Large intestine (tissue), 3 donors: ENCODE data around the gene ARHGAP26. TPM values are rescaled to one million over a fixed set of nuclear protein-coding genes. Genes with fewer than 3 reads are reported as not detected.

ENCODE experiments used
- DNase-seq, 2 donors: peaks; one replicate each; pipeline versions ENCODE4 v3.0.0 to v3.0.0-alpha.2; 2013
- H3K27ac ChIP-seq: one replicate; pipeline ENCODE4 v1.5.1; 2013; ENCODE audit warnings: low read length
- H3K27me3 ChIP-seq: 2 replicates; pipeline ENCODE4 v1.6.1; 2013; ENCODE audit warnings: low read length; ENCODE audit not compliant: control insufficient read depth, insufficient read depth
- H3K36me3 ChIP-seq: 2 replicates; pipeline ENCODE4 v1.6.1; 2013; ENCODE audit warnings: low read length; ENCODE audit not compliant: control insufficient read depth, insufficient read depth
- H3K4me1 ChIP-seq: one replicate; pipeline ENCODE4 v1.6.1; 2013; ENCODE audit warnings: low read length; ENCODE audit not compliant: control insufficient read depth, insufficient read depth
- H3K4me3 ChIP-seq: one replicate; pipeline ENCODE4 v1.5.1; 2013; ENCODE audit warnings: low read length
- H3K9me3 ChIP-seq: one replicate; pipeline ENCODE4 v1.6.1; 2013; ENCODE audit warnings: mild to moderate bottlenecking, low read depth, low read length, moderate library complexity; ENCODE audit not compliant: control insufficient read depth
- WGBS: methylation state at CpG from one replicate; pipeline ENCODE4 v1.1.5; 2013; ENCODE audit warnings: low lambda C conversion rate; ENCODE audit not compliant: insufficient coverage; 5-methylcytosine and 5-hydroxymethylcytosine counted together
- polyA plus RNA-seq: library from polyadenylated mRNA; unstranded; fragments of 120-200 nt; gene quantifications from one replicate; pipeline ENCODE4 v1.2.1, GENCODE V29; 2013

Gene ARHGAP26
- polyA plus RNA-seq, 1 donor: 31.8 TPM

- H3K27ac ChIP-seq: no peak overlapping the region
- H3K9me3 ChIP-seq: no peaks in the 10 kb centered on the region
- H3K4me3 ChIP-seq: no peak overlapping the region
- no peak for DNase-seq
- no peaks in the 10 kb centered on the region for H3K36me3 ChIP-seq
- no peaks in the 10 kb centered on the region for H3K27me3 ChIP-seq
- no peaks in the 10 kb centered on the region for H3K4me1 ChIP-seq
- no CpG with 5 or more reads among the region's 10 CpGs for WGBS
These were observed 467.5 kb downstream of the ARHGAP26 start for GRCh38 chr5:143237664-143238063.

DNA sequence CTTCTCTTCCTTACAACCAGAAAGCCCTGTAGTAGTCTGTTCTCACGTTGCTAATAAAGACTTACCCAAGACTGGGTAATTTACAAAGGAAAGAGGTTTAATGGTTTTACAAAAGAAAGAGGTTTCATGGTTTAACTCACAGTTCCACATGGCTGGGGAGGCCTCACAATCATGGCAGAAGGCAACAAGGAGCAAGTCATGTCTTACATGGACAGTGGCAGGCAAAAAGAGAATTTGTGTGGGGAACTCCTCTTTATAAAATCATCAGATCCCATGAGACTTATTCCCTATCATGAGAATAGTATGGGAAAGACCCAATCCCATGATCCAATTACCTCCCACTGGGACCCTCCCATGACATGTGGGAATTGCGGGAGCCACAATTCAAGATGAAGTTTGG is 468.4 kb downstream of the ARHGAP26 start:
- H3K9me3 ChIP-seq: no peaks in the 10 kb centered on the region
- H3K4me3 ChIP-seq: no peak overlapping the region
- H3K27ac ChIP-seq: no peak overlapping the region
- WGBS: 100% methylated on average over 1 of the region's 2 CpGs
- H3K4me1 ChIP-seq: no peaks in the 10 kb centered on the region
- no peak for DNase-seq
- no peaks in the 10 kb centered on the region for H3K36me3 ChIP-seq
- no peaks in the 10 kb centered on the region for H3K27me3 ChIP-seq

GRCh38 chr5:143239882-143240518 is 469.8 kb downstream of the ARHGAP26 start:
- H3K27me3 ChIP-seq: no peaks in the 10 kb centered on the region
- WGBS: no CpG with 5 or more reads among the region's 5 CpGs
- no peak overlapping the region for H3K4me3 ChIP-seq
- H3K27ac ChIP-seq: no peak overlapping the region
- DNase-seq: no peak
- no peaks in the 10 kb centered on the region for H3K36me3 ChIP-seq
- H3K4me1 ChIP-seq: no peaks in the 10 kb centered on the region
- peaks cover 2% of the 10 kb centered on the region for H3K9me3 ChIP-seq

- Histone ChIP-seq H3K27me3 (no peaks in the 10 kb centered on the region), H3K4me1 (no peaks in the 10 kb centered on the region), H3K27ac (no peak overlapping the region), H3K9me3 (peaks cover 4% of the 10 kb centered on the region), H3K4me3 (no peak overlapping the region), H3K36me3 (no peaks in the 10 kb centered on the region)
- DNase-seq: no peak
- 50% methylated on average over 1 of the region's 1 CpG for WGBS
These were observed 471.7 kb downstream of the ARHGAP26 start for GRCh38 chr5:143241892-143242291.

DNA sequence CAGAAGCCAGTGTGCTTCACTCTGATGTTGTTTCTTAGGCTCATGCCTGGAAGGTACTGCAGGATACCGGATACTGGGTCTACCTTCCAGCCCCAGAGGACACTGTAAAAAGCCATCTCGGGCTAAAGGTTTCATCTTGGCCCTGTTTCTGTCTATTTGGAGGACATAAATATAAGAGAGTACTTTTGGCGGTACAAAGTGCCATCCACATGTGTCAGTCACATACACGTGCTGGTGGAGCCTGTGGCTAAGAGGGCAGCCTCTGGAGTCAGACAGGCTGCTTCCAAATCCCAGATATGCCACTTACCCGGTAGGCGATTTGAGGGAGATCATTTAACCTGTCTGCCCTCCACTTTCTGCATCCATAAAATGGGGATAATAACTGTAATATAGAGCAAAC is 472.9 kb downstream of the ARHGAP26 start:
- Histone ChIP-seq H3K9me3 (peaks cover 10% of the 10 kb centered on the region), H3K27ac (no peak overlapping the region), H3K36me3 (no peaks in the 10 kb centered on the region), H3K4me1 (no peaks in the 10 kb centered on the region), H3K4me3 (no peak overlapping the region), H3K27me3 (no peaks in the 10 kb centered on the region)
- DNase-seq: no peak
- WGBS: no CpG with 5 or more reads among the region's 6 CpGs

DNA sequence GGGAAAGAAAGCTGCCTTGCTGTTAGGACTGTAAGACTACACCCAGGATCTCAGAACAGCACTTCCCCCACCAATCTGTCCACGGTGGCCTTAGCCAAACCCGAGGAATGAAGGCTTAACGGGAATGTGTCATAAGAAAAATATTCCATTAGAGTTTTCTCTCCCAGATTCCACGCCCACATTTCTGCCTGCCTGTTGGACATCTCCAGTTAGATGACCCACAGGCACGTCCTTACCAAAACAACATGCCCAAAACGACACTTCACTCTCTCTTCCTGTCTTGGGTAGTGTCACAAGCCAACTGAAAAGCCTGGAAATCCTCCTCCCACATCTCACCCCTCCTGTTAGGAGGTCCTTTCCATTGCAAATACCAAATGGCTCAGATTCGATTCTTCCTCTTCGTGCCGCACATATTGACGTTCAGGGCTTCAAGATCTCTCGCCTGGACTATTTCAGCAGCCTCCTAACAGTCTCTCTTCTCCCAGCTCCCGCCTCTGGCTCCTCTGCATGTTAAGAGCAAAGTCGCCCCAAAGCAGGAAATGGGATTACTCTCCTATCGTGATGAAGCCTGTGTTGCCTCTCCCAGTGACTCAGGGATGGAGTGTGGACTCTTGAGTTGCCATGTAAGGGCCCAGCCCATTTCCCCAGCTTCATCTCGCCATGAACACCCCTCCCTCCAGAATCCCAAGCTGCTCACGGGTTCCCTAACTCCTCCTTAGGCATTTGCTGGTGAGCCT is 474.0 kb downstream of the ARHGAP26 start:
- no peaks in the 10 kb centered on the region for H3K4me1 ChIP-seq
- no peaks in the 10 kb centered on the region for H3K36me3 ChIP-seq
- H3K27me3 ChIP-seq: no peaks in the 10 kb centered on the region
- 100% methylated on average over 1 of the region's 16 CpGs for WGBS
- peaks cover 10% of the 10 kb centered on the region for H3K9me3 ChIP-seq
- DNase-seq: peak; percentile 28 to 33
- peak overlapping the region; percentile 9 for H3K27ac ChIP-seq
- H3K4me3 ChIP-seq: no peak overlapping the region

DNA sequence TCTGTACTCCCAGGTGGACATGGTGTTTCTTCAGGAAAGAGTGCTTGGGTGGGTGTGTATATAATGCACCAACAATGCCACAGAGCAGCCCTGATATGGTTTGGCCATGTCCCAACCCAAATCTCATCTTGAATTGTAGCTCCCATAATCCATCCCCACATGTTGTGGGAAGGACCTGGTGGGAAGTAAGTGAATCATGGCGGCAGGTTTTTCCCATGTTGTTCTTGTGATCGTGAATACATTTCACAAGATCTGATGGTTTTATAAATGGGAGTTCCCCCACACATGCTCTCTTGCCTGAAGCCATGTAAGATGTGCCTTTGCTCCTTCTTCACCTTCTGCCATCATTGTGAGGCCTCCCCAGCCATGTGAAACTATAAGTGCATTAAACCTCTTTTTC is 474.8 kb downstream of the ARHGAP26 start:
- H3K36me3 ChIP-seq: no peaks in the 10 kb centered on the region
- peaks cover 6% of the 10 kb centered on the region for H3K4me1 ChIP-seq
- WGBS: no CpG with 5 or more reads among the region's 2 CpGs
- H3K27ac ChIP-seq: no peak overlapping the region
- peaks cover 10% of the 10 kb centered on the region for H3K9me3 ChIP-seq
- no peaks in the 10 kb centered on the region for H3K27me3 ChIP-seq
- H3K4me3 ChIP-seq: no peak overlapping the region
- DNase-seq: no peak

- Histone ChIP-seq H3K4me3 (no peak overlapping the region), H3K36me3 (no peaks in the 10 kb centered on the region), H3K27ac (no peak overlapping the region), H3K4me1 (peaks cover 12% of the 10 kb centered on the region), H3K9me3 (peaks cover 10% of the 10 kb centered on the region), H3K27me3 (no peaks in the 10 kb centered on the region)
- no CpG with 5 or more reads among the region's 11 CpGs for WGBS
- DNase-seq: no peak
These were observed 475.9 kb downstream of the ARHGAP26 start for GRCh38 chr5:143245929-143246561.

GRCh38 chr5:143247134-143247815 is 477.1 kb downstream of the ARHGAP26 start:
- WGBS: 100% methylated on average over 1 of the region's 1 CpG
- Histone ChIP-seq H3K4me3 (no peak overlapping the region), H3K27me3 (no peaks in the 10 kb centered on the region), H3K27ac (no peak overlapping the region), H3K36me3 (no peaks in the 10 kb centered on the region), H3K4me1 (peaks cover 13% of the 10 kb centered on the region), H3K9me3 (peaks cover 10% of the 10 kb centered on the region)
- DNase-seq: no peak

- Histone ChIP-seq H3K9me3 (peaks cover 10% of the 10 kb centered on the region), H3K27ac (peak overlapping the region; percentile 44), H3K36me3 (no peaks in the 10 kb centered on the region), H3K27me3 (no peaks in the 10 kb centered on the region), H3K4me1 (peaks cover 13% of the 10 kb centered on the region), H3K4me3 (no peak overlapping the region)
- no peak for DNase-seq
- 66% methylated on average over 2 of the region's 3 CpGs for WGBS
These were observed 478.2 kb downstream of the ARHGAP26 start for GRCh38 chr5:143248391-143248790.
